HS-27A (cell line): ENCODE results near the gene PLEKHJ1.
"Not testable (repeated sequence)": the region's sequence is repeated elsewhere in the genome, so short reads cannot be mapped to it uniquely, and the experiment has no call there.

ENCODE experiments used
- DNase-seq: peaks from one replicate; pipeline ENCODE4 v3.0.0-alpha.2; 2012; ENCODE audit warnings: low read depth, missing footprints

The PLEKHJ1 gene

DNA sequence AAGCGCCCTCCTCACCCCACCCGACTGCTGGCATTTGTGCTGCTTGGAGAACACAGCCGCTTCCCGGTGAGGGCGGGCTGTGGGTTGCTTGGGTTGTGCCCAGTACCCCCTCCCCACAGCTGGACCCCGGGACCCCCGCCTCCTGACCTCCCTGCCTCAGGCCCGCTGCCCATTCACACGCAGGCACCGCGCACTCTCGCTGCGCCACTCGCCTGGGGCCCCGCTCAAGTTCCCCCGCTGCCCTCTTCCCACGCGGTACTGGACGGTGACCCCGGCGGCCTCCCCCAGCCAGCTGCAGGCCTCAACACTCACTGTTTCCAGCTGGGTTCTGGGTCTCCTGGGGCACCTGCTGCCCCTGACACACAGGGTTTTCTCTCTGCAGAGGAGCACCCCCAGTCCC, 16.4 kb downstream of the PLEKHJ1 start:
- DNase-seq, result no peak

DNA sequence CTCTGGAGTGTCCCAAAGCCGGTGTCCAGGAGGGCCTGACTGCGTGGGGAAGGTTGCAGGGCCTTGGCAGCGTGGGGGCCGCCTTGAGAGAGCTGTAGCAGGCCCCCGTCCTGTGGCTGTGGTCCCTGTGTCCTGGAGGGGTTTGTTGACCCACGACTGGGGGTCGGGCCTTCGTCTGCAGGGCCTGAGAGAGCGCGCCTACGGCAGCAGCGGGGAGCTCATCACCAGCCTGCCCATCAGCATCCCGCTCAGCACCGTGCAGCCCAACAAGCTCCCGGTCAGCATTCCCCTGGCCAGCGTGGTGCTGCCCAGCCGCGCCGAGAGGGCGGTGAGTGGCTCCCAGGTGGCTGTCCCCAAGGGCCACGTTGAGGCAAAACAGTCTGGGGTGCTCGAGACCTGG, 18.5 kb downstream of the PLEKHJ1 start:
- DNase-seq, result no peak

DNA sequence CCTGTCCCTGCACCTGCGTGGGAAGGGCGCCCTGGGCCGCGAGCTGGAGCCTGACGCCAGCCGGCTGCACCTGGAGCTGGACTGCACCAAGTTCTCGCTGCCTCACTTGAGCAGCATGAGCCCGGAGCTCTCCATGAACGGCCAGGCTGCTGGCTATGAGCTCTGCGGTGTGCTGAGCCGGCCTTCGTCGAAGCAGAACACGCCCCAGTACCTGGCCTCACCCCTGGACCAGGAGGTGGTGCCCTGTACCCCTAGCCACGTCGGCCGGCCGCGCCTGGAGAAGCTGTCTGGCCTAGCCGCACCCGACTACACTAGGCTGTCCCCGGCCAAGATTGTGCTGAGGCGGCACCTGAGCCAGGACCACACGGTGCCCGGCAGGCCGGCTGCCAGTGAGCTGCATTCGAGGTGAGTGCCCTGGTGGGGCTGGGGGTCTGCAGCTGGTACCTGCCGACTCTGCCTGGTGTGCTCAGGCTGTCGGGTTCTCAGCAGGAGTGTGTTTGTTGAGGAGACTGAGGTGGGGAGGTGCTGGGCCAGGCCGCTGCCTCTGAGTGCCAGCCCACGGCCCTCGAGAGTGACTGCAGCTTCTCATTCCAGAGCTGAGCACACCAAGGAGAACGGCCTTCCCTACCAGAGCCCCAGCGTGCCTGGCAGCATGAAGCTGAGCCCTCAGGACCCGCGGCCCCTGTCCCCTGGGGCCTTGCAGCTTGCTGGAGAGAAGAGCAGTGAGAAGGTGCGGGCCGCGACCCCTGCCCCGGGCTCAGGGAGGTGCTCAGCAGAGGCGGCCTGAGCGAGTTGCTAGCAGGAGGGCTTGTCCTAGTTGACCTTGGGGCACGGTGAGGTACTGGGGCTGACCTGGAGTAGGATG, 19.5 kb downstream of the PLEKHJ1 start:
- no peak for DNase-seq

DNA sequence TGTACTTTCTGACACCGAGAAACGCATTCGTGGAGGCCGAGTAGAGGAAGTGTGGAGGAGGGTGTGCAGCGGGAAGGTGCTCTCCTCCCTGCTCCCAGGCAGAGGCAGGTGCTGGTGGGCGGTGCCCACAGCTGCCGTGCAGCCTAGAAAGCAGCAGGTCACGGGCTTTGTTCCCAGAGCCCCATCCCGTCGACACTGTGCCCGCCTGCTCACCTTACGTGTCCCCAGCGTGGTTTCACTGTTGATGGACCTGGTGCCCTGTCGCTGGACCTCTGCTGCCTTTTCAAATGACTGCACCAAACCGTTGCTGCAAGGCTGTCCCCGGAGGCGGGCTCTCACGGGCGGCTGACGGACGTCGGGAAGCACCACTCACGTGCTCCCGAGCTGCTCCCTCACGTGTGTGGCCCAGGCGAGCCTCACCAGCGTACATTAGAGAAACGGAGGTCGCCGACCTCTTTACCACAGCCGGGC, 20.8 kb downstream of the PLEKHJ1 start:
- DNase-seq, result no peak

DNA sequence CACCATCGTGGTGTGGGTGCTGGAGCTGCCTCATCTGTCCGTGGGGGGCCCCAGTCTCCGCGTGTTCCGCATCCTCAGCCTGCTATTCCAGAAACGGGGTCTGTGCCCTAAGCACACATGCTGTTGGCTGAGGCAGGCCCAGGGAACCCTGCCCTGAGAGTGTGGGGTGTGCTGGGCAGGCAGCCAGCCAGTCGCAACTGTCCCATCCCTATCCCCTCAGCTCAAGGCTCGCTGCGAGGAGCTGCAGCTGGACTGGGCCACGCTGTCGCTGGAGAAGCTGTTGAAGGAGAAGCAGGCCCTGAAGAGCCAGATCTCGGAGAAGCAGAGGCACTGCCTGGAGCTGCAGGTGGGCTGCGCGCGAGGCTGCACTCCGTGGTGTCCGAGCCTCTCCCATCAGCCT, 21.9 kb downstream of the PLEKHJ1 start:
- no peak for DNase-seq

DNA sequence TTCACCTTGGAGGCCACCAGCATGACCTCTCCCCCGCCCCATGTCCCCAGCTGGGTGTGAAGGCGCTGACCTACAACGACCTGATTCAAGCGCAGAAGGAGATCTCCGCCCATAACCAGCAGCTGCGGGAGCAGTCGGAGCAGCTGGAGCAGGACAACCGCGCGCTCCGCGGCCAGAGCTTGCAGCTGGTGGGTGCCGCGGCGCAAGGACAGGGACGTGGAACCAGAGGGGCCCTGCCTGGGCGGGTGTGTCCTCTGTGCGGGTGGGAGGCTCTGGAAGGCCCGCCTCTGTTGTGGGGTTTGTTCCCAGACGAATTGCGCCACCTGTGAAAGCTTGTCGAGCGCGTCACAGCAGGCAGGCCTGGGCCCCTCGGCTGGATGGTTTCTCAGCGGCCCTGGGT, 22.3 kb downstream of the PLEKHJ1 start:
- no peak for DNase-seq

DNA sequence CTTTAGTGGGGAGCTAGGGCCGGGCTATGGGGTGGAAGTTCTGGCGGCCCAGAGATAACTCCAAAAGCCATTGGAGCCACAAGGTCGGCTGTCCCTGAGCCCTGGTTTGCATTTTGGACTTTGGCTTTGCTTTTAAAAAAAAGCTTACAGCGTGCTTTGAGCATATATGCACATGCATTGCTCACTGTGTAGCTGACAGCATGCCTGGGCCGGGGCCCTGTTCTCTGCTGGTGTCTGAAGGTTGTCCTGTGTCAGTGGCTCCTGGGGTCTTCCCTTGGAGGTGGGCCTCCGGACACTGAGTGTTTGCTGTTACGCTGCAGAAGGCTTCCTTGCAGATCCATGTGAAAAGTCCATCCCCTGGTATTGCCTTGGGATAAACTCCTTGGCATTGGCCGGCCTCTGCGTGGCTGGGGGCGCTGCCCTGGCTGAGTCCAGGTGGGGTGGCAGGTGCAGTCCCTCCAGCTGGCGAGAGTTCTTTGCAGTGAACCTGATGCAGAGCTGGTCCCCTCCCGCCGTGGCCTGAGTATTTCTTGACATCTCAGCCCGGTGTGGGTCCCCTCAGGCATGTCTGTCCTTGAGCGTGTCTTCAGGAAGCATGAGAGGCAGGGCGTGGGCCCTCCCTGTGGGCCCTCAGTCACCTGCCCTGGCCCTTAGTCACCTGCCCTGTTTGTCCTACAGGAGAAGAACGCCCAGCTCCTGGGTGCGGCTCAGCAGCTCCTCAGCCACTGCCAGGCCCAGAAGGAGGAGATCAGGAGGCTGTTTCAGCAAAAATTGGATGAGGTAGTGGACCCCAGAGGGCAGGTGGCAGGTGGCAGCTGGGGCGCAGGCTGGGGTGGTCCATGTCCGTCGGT, 23.0 kb downstream of the PLEKHJ1 start:
- DNase-seq, result no peak

DNA sequence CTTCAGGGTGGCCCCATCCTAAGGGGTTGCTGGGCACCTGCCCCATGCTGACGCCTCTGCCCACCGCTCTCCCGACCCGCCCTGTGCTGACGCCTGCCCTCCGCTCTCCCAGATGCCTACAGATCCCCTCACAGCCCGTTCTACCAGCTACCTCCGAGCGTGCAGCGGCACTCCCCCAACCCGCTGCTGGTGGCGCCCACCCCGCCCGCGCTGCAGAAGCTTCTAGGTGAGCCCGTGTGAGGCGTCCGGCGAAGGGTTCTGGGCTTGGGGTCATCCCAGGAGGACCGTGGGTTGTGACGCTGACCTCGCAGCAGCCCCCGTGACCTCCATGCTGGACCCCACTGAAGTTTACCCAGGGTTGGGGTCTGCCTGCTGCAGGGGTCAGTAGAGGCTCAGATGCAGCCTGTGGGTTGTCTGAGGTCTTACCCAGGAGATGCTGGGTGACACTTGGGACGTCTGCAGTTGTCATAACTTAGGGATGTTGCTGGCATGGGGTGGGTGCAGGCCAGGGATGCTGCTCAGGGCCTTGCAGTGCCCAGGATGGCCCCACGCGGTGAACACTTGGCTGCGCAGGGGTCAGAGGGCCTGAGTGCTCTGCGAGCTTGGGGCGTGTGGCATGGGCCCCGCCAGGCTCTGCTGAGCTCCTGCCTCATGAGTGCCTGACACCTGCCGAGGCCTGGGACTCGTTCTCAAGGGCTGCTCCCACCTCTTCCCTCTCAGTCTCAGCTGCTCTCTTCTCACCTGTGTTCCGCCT, 25.0 kb downstream of the PLEKHJ1 start:
- DNase-seq, result no peak

DNA sequence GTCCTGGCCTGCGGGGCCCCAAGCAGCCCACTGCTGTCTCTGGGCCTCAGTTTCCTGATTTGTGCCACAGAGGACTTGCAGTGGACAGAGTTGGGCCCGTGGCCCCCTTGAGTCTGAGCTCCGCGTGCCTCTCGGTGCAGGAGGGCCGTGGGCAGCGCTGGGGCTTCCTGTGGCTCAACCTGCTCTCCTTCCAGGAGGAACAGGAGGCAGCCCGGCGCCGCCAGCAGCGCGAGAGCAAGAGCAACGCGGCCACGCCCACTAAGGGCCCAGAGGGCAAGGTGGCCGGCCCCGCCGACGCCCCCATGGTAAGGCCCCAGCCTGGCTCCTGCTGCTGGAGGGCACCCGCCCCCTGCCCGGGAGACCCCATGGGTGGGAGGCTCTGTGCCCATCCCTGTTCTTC, 25.9 kb downstream of the PLEKHJ1 start:
- DNase-seq, result no peak

DNA sequence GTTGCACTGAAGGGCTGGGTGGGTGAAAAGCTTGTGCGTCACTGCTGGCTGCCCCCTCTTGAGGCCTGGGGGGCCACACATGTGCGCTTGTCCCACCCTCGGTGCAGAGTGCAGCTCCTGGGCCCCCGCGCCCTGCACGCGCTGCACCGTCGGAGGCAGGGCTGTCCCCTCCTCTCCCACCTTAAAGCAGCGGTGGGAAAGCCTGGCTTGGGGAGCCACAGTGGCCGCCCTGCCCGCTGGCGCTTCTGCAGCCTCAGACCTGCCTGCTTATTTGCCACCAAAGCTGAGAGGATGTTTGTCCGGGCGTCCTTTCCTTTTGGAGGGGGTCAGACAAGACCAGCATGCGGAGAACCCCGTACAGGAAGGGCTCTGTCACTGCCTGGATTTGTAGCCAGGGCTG, 26.7 kb downstream of the PLEKHJ1 start:
- DNase-seq, result no peak

DNA sequence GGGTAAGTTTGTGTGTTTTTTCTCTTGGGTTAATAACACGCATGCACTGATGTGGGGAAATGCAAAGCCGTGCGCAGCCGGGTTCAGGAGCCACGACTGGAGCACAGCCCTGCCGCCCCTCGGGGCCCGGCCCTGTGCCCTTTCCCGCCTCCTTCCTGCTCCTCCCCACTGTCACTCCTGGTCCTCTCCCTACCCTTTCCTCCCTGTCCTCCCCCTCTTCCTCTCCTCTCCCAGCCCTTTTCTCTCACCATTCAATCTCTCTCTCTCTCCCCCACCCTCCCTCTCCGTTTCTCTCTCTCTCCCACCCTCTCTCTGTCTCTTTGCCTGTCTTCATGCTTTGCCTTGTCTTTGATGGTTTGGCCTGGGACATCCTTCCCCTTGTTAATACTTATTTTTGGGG, 27.2 kb downstream of the PLEKHJ1 start:
- no peak for DNase-seq

DNA sequence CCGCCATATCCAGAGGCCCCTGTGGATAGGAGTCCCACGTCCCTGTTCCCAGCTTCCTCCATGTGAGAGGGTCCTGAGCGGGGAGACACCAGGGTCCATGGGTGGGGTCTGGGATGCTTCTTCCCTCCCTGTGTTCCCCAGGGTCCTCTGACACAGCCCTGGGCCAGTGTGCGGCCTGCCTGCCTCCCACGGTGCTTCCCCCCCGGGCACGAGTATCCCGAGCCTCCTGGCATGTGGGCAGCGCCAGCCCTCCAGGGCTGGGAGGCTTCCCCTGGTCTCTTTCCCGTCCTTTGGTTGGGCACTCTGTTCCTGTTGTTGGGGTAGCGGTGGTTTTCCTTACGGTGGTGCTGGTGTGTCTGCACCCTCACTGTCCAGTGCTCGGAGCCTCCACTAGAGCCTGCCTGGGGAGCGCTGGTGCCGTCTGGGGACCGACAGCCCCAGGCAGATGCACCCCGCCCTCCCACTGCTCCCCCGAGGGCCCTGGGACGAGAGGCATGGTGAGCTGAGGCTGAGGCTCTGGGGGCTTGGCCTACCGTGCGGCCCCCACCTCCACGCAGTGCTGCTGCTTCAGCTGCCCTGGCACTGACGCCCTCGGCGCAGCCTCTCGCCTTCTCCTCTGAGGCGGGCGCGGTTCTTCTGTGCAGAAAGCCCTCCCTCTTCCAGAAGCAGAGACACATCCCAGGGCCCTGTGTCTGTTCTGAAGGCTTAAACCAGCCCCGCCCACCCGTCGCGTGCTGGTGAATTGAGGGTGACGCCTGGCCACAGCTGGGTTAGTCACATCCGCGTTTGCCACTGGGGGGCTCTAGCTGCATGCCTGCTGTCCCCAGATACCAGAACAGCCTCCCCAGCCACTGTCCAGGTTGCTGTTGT, 27.9 kb downstream of the PLEKHJ1 start:
- no peak for DNase-seq

DNA sequence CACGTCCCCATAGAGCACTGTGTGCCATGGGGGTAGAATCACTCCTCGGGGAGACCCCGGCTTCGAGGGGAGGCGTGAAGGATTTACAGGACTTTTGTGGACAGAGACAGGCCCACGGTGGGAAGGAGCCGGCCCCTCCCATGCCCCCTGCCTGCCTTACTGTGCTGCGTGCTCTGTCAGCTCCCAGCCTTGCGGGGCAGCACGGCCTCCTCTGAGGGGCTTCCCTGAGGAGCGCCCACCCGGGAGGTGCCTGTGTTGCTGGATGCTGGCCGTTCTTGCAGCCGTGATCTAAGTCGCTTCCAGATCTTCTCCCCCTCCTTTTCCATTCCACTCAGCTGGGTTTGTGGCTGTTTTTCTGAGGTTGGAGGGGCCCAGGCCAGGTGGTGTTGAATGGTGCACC, 29.1 kb downstream of the PLEKHJ1 start:
- no peak for DNase-seq

DNA sequence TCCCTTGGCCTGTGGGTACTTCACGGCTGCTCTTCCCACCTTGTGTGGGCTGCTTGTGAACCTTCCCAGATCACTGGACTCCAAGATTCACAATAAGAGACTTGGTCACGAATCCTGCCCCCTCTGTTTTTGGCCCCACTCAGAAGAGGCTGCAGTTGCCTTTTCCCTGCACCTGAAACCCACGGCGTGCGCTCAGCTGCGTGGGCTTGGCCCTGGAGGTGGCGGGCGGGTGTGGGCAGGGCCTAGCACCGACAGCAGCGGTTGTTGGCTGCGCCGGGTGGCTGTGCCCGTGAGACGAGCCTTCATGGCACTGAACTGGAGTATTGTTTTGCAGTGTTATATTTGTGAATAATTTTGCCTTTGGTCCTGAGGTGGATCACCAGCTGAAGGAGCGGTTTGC, 33.8 kb downstream of the PLEKHJ1 start:
- DNase-seq, result no peak

DNA sequence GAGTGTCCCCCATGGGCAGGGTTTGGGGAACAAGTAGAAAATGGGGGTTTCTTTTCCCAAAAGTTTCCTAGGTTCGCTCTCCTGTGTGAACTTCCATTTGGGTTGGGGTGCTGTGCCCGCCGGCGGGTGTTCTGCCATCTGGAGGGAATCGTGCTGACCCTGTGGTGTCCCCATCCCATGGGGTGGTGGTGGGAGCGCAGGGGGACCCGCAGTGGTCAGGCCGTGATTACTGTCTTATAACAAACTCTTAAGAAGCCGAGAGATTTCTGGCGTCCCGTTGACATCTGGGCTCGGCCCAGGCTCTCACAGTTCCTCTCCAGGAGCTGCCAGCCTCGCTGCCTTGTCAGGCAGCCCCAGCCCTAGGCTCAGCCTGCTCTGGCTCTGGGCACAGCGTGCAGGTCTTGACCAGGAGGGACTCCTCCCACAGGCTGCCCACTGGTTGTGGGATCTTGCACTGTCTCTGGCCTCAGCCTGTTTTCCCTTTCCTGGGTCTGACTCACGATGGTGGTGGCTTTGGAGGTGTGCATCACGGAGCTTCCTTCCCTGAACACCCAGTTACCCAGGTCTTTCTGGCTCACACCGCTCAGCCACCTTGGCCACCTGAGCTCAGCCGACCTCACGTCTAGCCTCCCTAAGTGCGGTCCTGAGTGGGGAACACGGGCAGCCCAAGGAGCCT, 34.5 kb downstream of the PLEKHJ1 start:
- no peak for DNase-seq

DNA sequence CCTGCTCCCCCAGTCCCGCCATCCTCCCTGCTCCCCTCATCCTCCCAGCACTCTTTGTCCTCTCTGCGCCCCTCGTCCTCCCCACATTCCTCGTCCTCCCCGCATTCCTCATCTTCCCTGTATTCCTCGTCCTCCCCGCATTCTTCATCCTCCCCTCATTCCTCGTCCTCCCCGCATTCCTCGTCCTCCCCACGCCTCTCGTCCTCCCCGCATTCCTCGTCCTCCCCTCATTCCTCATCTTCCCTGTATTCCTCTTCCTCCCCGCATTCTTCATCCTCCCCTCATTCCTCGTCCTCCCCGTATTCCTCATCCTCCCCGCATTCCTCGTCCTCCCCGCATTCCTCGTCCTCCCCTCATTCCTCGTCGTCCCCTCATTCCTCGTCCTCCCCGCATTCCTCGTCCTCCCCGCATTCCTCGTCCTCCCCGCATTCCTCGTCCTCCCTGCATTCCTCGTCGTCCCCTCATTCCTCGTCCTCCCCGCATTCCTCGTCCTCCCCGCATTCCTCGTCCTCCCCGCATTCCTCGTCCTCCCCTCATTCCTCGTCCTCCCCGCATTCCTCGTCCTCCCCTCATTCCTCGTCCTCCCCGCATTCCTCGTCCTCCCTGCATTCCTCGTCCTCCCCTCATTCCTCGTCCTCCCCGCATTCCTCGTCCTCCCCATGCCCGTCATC, 35.4 kb downstream of the PLEKHJ1 start:
- DNase-seq, result not testable (repeated sequence)

DNA sequence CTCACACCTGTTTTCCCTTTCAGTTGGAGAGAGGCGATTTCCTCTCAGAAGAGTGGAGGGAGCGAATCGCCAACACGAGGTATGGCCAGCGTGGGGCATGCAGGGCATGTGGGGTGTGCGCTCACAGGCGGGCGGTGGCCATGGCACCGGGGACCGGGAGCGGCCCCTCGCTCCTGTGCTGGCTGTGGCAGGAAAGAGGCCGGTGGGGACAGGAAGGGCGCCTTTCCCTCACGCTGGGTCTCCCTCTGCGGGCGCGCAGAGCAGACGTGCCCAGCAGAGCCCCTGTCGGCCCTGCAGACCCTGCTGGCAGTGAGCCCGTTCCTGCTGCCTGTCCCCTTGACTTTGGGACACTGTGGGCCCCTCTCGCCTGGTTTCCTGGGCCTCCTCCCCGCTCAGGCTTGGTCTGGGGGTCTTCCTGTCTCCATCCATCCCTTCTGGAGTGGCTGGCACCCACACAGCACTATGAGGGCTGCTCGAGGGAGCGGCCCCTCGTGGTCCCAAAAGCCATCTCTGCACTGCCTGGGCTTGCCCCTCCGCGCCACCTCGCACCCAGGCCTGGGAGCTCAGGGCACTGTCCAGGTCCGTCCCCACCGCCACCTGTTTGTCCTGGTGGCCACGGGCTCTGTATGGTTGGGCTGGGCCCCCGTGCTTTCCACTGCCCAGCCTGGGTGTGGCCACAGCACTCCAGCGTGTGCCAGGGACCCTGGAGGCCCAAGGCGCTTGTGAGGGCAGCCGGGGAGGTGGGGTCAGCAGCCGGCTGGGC, 36.1 kb downstream of the PLEKHJ1 start:
- no peak for DNase-seq

DNA sequence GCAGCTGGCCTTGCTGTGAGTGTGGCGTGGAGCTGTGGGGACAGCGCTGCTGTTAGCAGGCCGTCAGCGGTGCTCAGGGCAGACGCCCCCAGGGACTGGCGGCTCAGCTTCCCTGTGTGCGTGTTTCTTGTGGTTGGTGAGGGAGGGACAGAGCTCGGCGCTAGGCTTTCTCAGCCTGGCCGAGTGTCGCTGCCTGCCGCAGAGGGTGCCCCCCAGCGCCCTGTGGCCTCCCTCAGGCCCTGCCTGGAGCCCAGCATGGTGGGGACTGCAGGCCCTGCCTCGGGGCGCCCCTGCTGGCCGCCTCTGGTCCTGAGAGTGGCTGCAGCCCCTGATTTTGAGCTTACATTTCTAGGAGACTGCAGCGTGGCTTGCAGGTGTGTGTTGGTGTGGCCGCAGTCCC, 36.9 kb downstream of the PLEKHJ1 start:
- no peak for DNase-seq

DNA sequence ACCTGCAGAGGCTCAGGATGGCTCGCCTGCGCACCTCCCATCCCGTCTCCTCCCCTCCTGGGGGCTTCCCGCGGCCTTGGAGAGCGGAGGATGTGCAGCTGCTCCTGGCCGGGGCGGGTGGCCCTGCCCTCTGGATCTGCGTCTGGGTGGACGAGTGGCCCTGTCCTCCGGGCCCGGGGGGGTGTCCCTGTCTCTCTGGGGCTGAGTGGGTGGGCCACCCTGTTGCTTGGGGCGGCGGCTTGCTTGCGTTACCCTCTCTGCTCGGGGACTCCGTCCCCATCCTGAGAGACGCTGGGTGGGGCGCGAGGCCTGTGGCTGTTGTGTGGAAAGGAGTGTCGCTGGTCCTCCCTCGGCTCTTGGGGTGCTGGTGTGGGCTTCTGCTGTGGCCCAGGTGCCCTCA, 37.8 kb downstream of the PLEKHJ1 start:
- no peak for DNase-seq

DNA sequence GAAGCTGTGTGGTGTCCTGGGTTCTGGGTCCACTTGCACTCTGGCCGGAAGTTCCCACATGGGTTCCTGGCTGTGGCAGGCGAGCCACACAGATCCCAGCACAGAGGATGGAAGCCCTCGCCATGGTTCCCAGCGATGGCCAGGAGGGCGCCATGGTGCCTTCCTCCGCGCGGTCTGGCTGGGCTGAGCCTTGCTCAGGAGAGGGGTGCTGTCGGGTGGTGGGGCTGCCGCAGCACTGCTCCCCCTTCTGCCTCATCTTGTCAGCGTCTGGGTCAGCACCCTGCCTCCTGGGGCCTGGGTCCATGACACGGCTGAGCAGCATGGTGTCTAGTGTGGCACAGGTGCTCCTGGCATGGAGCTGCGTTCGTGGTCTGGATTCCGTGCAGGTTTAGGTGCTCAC, 38.9 kb downstream of the PLEKHJ1 start:
- no peak for DNase-seq
